Dedifferentiated amniotic fluid mesenchymal stem cell (primary cell): Measurements from ENCODE around the gene AXIN1.
"Not testable (repeated sequence)": the region's sequence is repeated elsewhere in the genome, so short reads cannot be mapped to it uniquely, and the experiment has no call there.

Experiments used
- DNase-seq: peaks from one replicate; pipeline ENCODE4 v3.0.0-alpha.2; 2016; ENCODE audit errors: extremely low spot score

Gene AXIN1, protein sequence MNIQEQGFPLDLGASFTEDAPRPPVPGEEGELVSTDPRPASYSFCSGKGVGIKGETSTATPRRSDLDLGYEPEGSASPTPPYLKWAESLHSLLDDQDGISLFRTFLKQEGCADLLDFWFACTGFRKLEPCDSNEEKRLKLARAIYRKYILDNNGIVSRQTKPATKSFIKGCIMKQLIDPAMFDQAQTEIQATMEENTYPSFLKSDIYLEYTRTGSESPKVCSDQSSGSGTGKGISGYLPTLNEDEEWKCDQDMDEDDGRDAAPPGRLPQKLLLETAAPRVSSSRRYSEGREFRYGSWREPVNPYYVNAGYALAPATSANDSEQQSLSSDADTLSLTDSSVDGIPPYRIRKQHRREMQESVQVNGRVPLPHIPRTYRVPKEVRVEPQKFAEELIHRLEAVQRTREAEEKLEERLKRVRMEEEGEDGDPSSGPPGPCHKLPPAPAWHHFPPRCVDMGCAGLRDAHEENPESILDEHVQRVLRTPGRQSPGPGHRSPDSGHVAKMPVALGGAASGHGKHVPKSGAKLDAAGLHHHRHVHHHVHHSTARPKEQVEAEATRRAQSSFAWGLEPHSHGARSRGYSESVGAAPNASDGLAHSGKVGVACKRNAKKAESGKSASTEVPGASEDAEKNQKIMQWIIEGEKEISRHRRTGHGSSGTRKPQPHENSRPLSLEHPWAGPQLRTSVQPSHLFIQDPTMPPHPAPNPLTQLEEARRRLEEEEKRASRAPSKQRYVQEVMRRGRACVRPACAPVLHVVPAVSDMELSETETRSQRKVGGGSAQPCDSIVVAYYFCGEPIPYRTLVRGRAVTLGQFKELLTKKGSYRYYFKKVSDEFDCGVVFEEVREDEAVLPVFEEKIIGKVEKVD

DNA sequence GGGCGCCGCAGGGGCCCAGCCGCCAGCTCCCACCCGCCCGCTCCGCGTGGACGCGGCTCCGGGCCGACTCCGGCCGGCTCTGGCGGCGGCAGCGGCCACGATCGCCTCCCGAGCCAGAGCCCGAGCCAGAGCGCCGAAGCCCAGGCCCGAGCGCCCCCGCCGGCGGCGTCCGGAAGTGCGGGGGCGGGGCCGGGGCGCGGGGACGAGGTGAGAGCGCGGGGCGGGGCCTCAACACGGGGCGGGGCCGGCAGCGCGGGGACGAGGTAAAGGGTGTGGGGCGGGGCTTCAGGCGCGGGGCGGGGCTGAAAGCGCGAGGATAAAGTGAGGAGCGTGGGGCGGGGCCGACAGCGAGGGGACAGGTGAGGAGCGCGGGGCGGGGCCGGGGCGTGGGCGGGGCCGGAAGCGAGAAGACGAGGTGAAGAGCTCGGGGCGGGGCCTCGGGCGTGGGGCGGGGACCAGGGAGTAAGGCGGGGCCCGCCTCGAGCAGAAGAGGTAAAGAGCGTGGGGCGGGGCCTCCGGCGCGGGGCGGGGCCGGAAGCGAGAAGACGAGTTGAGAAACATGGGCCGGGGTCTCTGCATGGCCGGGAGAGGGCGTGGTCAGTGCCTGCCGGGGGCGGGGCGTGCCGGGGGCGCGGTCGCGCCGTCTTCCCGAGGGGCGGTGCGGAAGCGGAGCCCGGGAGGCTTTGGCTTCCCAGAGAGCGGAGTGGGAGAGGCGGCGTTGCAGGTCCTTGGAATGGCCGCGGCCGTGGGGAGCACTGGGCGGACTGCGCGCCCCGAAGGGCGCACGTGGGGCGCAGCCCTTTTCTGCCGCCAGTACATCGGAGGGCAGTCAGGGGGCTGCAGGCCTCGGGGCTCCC lies at the start of gene AXIN1:
TSS of gene AXIN1 (minus strand) at position 177 of the 857 bp plus-strand sequence. CDS start 5,698 bp downstream, outside the sequence.
- DNase-seq, result peak; percentile 74

DNA sequence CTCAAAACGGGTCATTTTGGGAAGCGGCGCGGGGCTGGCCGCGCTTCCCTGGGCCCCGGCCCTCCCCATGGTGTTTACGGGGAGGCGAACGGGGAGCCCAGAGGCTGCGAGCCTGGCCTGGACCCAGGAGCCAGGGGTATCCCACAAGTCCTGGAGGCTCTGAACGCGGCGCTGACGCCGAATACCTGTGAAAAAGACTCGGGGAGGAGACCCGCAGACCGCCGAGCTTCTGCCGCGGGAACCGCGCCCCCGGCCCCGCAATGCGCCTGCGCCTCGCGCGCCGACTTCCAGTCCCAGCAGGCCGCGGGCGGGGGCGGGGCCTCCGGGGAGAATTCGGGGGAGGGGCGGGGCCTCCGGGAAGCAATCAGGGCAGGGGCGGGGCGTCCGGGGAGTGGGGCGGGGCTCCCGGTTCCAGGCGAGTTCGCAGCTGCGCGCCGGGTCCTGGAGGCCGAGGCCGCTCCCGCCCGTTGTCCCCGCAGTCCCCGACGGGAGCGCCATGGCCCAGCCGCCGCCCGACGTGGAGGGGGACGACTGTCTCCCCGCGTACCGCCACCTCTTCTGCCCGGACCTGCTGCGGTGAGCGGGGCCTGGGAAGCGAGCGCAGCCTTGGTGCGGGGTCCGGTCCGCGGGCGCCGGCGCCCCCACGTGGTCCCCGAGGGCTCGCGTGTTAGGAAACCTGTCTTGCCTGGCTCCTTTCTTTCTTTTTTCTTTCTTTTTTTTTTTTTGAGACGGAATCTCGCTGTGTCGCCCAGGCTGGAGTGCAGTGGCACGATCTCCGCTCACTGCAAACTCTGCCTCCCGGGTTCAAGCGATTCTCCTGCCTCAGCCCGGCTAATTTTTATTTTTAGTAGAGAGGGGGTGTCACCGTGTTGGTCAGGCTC lies 49.2 kb upstream of the AXIN1 start, which contains the start of gene DECR2:
TSS of gene DECR2 (plus strand) at position 418 of the 881 bp plus-strand sequence. CDS start at position 497, 79 bp downstream.
- peak; percentile 87 for DNase-seq

DNA sequence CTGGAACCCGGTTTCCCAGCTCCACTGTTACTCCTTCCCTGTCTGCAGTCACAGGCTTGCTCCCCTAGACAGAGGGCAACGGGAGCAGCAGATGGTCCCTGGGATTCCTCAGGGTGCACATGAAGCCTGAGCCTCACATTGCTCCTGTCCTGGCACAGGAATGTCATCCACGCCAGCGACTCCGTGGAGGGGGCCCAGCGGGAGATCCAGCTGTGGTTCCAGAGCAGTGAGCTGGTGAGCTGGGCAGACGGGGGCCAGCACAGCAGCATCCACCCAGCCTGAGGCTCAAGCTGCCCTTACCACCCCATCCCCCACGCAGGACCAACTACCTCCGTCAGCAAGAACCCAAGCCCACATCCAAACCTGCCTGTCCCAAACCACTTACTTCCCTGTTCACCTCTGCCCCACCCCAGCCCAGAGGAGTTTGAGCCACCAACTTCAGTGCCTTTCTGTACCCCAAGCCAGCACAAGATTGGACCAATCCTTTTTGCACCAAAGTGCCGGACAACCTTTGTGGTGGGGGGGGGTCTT lies 47.6 kb upstream of the AXIN1 start:
- DNase-seq, result no peak

DNA sequence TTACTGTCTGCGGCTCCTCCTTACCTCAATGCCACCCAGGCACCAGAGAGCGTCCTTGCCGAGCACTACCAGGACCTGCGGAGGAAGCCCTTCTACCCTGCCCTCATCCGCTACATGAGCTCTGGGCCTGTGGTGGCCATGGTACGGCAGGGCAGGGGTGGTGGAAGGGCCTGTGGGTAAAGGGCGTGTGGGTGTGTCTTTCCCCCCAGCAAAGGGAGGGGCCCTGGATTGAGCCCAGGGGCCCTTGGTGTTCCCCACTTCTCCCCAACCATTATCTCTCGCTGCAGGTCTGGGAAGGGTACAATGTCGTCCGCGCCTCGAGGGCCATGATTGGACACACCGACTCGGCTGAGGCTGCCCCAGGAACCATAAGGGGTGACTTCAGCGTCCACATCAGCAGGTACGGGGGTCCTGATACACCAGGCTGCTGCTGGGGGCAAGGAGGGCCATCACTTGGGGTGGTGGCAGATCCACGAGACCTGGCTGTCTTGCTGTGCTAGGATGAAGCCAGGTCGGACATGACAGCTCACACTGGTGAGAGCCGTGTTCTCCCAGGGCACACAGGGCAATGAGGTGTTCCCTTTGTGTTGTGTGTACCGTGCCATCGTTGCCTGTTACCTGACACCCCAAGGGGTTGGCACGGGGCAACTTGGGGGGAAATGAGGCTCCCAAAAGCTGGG lies 47.0 kb upstream of the AXIN1 start:
- DNase-seq, result no peak

DNA sequence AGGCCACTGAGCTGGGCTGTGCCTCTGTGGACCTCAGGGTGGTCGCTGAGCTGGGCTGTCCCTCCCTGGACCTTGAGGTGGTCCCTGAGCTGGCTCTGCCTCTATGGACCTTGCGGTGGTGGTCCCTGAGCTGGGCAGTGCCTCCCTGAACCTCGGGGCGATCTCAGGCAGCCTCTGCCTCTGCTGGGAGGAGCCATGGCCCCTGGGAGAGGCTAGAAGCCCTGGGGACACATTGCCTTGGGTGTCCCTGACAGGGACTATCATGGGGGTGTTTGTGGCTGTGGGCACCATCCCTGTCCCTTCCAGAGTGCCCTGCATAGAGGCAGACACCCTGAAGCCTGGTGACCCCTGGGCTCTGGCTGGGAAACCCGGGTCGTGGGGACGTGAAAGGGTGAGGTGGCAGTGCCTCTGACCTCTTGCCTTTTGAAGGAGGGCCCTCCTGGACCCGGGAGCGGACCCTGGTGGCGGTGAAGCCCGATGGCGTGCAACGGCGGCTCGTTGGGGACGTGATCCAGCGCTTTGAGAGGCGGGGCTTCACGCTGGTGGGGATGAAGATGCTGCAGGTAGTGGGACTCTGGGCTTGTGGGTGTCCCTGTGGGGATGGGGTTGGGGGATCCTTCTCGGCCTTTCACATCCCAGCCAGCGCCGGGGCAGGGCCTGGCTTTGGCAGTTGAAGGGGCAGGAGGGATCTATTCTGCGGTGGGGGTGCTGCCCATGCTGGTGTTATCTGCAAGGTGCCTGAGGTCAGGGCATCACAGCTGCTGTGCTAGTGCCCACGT lies 46.2 kb upstream of the AXIN1 start:
- no peak for DNase-seq

DNA sequence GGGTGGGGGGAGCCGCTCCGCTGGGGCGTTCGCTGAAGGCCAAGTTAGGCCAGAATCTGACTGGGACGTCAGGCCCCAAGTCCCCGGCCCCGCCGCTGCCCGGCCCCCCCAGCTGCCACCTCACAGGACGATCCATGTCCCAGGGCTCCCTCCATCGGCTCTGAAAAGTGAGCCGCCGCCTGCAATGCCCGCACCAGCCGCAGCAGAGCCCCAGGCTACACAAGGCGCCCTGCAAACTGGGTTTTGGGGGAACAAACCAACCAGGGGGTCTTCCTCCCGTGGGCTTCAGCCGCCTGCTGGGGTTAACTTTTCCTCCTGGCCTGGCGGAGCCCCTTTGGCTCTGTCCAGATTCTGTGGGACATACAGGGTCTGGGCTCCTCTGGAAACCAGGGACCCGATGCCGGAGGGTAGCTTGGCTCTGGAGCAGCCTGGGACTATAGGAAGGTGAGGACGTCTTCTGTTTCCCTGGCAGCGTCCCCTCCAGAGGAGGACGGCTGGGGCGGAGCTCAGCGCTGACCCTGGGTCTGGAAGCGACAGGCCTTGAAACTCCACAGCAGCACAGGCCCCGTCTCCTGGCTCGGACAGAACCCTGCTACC lies 45.3 kb upstream of the AXIN1 start:
- DNase-seq, result peak; percentile 40

DNA sequence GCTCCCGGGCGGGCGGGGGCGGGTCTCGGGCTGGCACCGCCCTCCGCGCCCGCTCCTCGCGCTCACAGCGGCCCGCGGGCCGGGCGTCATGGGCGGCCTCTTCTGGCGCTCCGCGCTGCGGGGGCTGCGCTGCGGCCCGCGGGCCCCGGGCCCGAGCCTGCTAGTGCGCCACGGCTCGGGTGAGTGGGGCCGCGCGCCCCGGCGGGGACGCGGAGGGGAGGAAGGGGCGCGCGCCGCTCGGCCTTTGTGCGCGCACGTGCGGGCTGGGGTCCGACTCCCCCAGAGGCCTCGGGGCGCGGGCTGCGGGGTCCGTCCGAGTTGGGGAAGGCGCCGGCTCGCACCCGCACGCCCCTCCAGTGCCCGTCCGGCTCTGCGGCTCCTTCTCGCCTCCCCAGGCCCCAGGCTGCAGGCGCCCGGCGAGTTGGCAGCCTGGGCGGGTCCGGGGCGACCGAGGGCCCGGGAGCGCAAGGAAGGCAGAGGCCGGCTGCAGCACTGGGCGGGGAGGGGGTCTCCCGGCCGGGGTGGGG lies 44.7 kb upstream of the AXIN1 start, which contains the start of gene NME4:
TSS of gene NME4 (plus strand) at position 65 of the 527 bp plus-strand sequence. CDS start at position 89, 24 bp downstream.
- DNase-seq, result no peak

DNA sequence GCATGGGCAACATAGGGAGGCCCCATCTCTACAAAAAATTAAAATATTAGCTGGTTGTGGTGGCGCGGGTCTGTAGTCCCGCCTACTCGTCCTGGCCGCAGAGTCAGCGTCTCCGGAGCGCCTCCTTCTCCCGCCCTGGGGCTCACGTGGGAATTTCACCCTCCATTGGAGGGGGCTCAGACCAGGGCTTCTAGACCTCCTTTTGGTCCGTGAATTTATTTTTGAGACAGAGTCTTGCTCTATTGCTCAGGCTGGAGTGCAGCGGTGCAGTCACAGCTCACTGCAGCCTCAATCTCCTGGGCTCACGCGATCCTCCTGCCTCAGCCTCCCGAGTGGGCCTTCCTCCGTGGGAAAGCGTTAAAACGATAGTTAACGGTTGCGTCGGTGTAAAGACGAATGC lies 44.1 kb upstream of the AXIN1 start:
- peak; percentile 25 for DNase-seq

DNA sequence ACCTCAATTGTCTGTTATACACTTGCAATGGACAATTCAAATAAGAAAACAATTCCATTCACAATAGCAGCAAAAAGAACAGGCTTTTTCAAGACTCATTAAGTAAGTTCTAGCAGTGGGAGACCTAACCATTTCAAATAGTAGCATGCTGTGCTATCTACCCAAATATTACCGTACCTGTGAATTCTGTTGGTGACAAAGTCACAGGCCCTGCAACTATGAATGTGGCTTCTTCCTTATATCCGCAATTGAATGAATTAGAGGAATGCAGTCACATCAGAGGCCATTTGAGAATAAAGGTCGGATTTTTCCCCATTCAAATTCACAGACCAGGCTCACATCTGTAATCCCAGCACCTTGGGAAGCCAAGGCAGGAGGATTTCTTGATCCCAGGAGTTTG lies 43.7 kb upstream of the AXIN1 start:
- no peak for DNase-seq

DNA sequence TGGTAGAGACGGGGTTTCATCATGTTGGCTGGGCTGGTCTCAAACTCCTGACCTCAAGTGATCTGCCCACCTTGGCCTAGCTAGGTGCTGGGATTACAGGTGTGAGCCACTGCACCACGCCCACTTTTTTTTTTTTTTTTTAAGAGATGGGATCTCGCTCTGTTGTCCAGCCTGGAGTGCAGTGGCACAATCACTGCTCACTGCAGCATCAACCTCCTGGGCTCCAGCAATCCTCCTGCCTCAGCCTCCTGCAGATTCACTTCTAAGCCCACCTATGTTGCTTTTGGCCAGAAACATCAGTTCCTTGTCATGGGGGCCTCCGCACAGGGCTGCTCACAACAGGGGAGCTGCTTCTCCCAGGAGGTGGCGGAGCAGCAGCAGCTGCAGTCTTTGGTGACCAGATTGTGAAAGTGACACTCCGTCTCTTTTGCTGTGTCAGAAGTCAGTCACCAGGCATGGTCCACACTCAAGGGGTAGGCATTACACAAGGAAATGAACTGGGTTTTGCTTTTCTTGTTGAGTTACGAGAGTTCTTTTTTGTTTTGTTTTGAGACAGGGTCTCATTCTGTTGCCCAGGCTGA lies 40.0 kb upstream of the AXIN1 start:
- no peak for DNase-seq

DNA sequence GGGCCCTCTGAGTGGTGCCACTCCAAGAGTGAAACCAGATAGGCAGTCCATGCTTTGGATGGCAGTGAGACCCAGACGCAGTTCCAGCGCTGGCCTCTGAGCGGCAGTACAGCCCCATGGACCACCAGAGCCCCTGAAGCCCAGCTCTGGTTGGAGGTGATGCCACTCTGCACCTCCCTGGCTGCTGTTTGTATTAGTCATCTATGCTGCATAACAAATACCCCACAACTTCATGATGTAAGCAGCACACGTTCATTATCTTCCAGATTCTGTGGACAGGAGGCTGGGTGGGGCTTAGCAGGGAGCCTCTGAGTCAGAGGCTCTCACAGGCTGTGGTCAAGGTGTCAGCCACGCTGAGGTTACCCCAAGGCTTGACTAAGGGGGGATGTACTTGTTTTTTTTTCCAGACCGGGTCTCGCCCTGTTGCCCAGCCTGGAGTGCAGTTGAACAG lies 39.4 kb upstream of the AXIN1 start:
- no peak for DNase-seq

DNA sequence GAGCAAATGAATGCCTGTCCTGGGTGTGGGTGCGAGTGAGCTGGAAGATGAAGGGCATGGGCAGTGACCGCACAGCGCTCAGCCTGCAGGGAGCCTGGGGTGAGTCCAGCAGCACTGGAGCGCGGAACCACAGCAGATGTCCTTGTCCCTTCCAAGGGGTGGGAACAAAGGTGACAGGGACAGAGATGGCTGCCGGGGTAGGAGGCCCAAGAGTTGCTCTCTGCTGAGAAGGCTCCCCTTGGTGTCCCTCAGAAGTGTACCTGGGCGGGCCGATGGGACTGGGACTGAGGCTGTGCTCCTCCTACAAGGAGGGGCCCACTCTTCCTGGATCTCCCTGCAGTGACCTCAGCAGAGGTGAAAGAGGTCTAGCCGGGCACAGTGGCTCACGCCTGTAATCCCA lies 36.8 kb upstream of the AXIN1 start:
- no peak for DNase-seq

DNA sequence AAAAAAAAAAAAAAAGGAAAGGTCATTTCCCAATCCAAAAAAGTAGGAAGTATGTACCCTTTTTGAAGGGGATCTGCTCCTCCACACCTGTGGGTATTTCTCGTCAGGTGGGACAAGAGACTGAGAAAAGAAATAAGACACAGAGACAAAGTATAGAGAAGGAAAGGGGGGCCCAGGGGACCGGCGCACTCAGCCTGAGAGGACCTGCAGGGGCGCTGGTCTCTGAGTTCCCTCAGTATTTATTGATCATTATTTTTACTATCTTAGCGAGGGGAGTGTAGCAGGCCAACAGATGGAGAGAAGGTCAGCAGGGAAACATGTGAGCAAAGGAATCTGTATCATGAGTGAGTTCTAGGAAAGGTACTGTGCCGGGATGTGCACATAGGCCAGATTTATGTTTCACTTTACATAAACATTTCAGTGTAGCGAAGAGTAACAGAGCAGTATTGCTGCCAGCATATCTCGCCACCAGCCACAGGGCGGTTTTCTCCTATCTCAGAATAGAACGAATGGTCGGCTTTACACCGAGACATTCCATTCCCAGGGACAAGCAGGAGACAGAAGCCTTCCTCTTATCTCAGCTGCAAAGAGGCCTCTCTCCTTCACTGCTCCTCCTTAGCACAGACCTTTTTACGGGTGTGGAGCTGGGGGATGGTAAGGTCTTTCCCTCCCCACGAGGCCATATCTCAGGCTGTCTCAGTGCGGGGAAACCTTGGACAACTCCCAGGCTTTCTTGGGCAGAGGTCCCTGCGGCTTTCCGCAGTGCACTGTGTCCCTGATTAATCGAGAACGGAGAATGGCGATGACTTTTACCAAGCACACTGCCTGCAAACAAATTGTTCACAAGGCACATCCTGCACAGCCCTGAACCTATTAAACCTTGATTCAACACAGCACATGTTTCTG lies 35.5 kb upstream of the AXIN1 start:
- DNase-seq, result not testable (repeated sequence)

DNA sequence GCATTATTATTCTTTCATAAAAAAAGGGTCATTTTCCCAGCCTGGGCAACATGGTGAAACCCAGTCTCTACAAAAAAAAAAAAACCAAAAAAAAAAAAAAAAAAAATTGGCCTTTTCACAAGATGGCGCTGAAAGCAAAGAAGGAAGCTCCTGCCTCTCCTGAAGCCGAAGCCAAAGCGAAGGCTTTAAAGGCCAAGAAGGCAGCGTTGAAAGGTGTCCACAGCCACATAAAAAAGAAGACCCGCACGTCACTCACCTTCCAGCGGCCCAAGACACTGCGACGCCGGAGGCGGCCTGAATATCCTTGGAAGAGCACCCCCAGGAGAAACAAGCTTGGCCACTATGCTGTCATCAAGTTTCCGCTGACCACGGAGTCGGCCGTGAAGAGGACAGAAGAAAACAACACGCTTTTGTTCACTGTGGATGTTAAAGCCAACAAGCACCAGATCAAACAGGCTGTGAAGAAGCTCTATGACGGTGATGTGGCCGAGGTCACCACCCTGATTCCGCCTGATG lies 34.2 kb upstream of the AXIN1 start:
- no peak for DNase-seq

DNA sequence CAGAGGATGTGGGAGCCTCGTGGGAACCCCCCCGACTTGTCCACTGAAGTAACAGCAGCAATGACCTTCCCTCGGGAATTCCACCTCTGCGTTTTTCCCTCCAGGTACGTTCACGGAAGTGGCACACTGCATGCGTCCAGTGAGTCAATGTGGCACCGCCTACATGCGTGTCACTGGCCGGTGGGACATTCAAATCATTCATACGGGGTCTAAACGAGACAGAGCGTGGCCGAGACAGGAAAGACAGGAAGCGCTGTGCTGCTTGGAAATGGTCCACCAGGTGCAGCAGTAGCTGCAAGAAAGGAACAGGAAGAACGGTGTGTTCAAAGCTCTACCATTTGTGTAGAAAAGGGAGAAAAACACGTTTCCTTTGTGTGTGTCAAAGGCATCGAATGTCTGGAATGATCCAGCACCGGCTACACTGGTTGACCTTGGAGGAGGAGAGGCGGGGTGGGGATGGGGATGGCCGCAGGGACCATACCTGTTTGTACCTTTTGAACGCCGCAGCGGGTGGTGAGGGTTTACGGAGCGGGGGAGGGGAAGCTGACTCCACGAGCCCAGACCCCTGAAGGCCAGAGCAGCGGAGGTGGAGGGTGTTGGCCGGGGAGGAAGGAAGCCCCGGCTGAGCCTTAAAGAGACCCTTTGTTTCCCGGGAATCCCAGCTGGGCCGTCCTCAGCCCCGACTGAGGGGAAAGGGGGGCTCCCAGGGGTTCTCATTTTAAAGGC lies 31.0 kb upstream of the AXIN1 start:
- no peak for DNase-seq
